HCT116 (cell line): ENCODE data around the gene KHDC1L. TPM values are rescaled to one million over a fixed set of nuclear protein-coding genes. Genes with fewer than 3 reads are reported as not detected.

ENCODE experiments used
- ATAC-seq: fragments of 200-7000 bp; cut with Tn5 transposase; 2 replicates; pipeline ENCODE4 v1.9.1; 2020; ENCODE audit warnings: mild to moderate bottlenecking, moderate library complexity
- BruUV-seq: library from RNA; stranded (reverse); fragments of 400-500 nt; replicated peaks from 2 replicates; lab custom pipeline; 2021; lab: Mats Ljungman, UMichigan
- CTCF ChIA-PET: fragments of 300-600 bp; sonication (Branson Sonifier 250); formaldehyde crosslinking; loops from one replicate; lab custom pipeline; 2021; ENCODE audit warnings: antibody characterized with exemption; lab: Charles Lee
- POLR2A ChIA-PET: fragments of 300-600, 350-600 bp; sonication (Branson Sonifier 250); formaldehyde crosslinking; loops from one replicate; lab custom pipeline; 2021; ENCODE audit warnings: antibody characterized with exemption; lab: Charles Lee
- RAD21 ChIA-PET, 2 experiments: fragments of 300-600 bp; sonication (Branson Sonifier 250); formaldehyde crosslinking; loops; one replicate each; lab custom pipeline; 2023; ENCODE audit warnings: low total read pairs in 2 of 2; ENCODE audit not compliant: uncharacterized antibody in 2 of 2, unreplicated experiment in 2 of 2, low non-redundant PET in 1 of 2; lab: Charles Lee
- DNase-seq: peaks from one replicate; pipeline ENCODE4 v3.0.0-alpha.2; 2010; ENCODE audit warnings: low read depth, low spot score
- H2AFZ ChIP-seq: fragments of 200-600 bp; shearing (Covaris generic), sonication (generic); 2 replicates; pipeline ENCODE4 v1.6.1; 2017; ENCODE audit warnings: low read depth, mixed run types, mixed read lengths, antibody characterized with exemption, low read length; ENCODE audit not compliant: poor library complexity, severe bottlenecking
- H3K27ac ChIP-seq: 2 replicates; pipeline ENCODE4 v1.5.1; 2012; ENCODE audit warnings: low read depth, low read length
- H3K27me3 ChIP-seq: fragments of 200-600 bp; sonication (generic); 2 replicates; pipeline ENCODE4 v1.6.1; 2016; ENCODE audit warnings: mixed run types, low read length, mixed read lengths; ENCODE audit not compliant: insufficient read depth
- H3K36me3 ChIP-seq, 2 experiments: fragments of 200-500 bp in 1 of 2; fragments of 200-600 bp in 1 of 2; sonication (Bioruptor generic) in 1 of 2; sonication (generic) in 1 of 2; 2 replicates each; pipeline versions ENCODE4 v1.5.1 to v1.6.1; 2014 to 2016; ENCODE audit warnings: low read length in 2 of 2, inconsistent platforms in 1 of 2, mixed read lengths in 1 of 2, mixed run types in 1 of 2; ENCODE audit not compliant: insufficient read depth in 2 of 2, control insufficient read depth in 1 of 2
- H3K4me1 ChIP-seq, 2 experiments: fragments of 200-600 bp in 1 of 2; sonication (generic) in 1 of 2; 2 replicates each; pipeline versions ENCODE4 v1.5.1 to v1.6.1; 2012 to 2017; ENCODE audit warnings: low read length in 2 of 2, inconsistent platforms in 1 of 2, mild to moderate bottlenecking in 1 of 2, mixed read lengths in 1 of 2, mixed run types in 1 of 2, moderate library complexity in 1 of 2; ENCODE audit not compliant: insufficient read depth in 2 of 2, control insufficient read depth in 1 of 2
- H3K4me2 ChIP-seq: fragments of 200-600 bp; sonication (generic); 2 replicates; pipeline ENCODE4 v1.6.1; 2017; ENCODE audit warnings: mixed run types, low read length, mixed read lengths
- H3K4me3 ChIP-seq, 2 experiments: fragments of 200-600 bp in 1 of 2; sonication (generic) in 1 of 2; replicated peaks in 1 of 2; 2 replicates each; pipeline ENCODE4 v1.5.1; 2011 to 2016; ENCODE audit warnings: low read length in 2 of 2, control low read depth in 1 of 2, low read depth in 1 of 2, mild to moderate bottlenecking in 1 of 2, mixed read lengths in 1 of 2, mixed run types in 1 of 2
- H3K79me2 ChIP-seq: fragments of 200-600 bp; sonication (generic); 2 replicates; pipeline ENCODE4 v1.6.1; 2017; ENCODE audit warnings: mild to moderate bottlenecking, mixed run types, low read length, moderate library complexity, mixed read lengths; ENCODE audit not compliant: insufficient read depth
- H3K9ac ChIP-seq: fragments of 200-600 bp; sonication (generic); 2 replicates; pipeline ENCODE4 v1.6.1; 2016; ENCODE audit warnings: low read length, mixed read lengths
- H3K9me2 ChIP-seq: fragments of 200-600 bp; sonication (generic), shearing (Covaris generic); 2 replicates; pipeline ENCODE4 v1.6.1; 2017; ENCODE audit warnings: mixed run types, mild to moderate bottlenecking, moderate library complexity; ENCODE audit not compliant: insufficient read depth
- H3K9me3 ChIP-seq, 2 experiments: fragments of 200-500 bp in 1 of 2; fragments of 200-600 bp in 1 of 2; sonication (Bioruptor generic) in 1 of 2; sonication (generic) in 1 of 2; 2 replicates each; pipeline ENCODE4 v1.6.1; 2014 to 2017; ENCODE audit warnings: low read length in 2 of 2, mixed read lengths in 2 of 2, inconsistent platforms in 1 of 2, low read depth in 1 of 2, mild to moderate bottlenecking in 1 of 2, mixed run types in 1 of 2, moderate library complexity in 1 of 2; ENCODE audit not compliant: control insufficient read depth in 1 of 2, insufficient read depth in 1 of 2
- H4K20me1 ChIP-seq: fragments of 200-600 bp; sonication (generic), shearing (Covaris generic); 2 replicates; pipeline ENCODE4 v1.6.1; 2017; ENCODE audit warnings: mixed run types, mild to moderate bottlenecking, moderate library complexity; ENCODE audit not compliant: insufficient read depth
- EZH2phosphoT487 ChIP-seq: fragments of 200-600 bp; IDR thresholded peaks from 2 replicates; pipeline ENCODE4 v1.6.1; 2018; ENCODE audit warnings: antibody characterized with exemption, borderline replicate concordance
- RAD21 ChIP-seq: IDR thresholded peaks from 2 replicates; pipeline ENCODE4 v1.6.1; 2012; ENCODE audit warnings: low read depth, mild to moderate bottlenecking
- intact Hi-C: fragments of 100-400 bp; cut with micrococcal nuclease; formaldehyde crosslinking; loops from 2 replicates; pipeline ENCODE4 v1.10.0; 2022
- total RNA-seq: library from RNA; stranded (reverse); gene quantifications from one replicate; pipeline ENCODE4 v1.2.1, GENCODE V29; 2021; ENCODE audit not compliant: unreplicated experiment
- TF ChIP-seq, protein P1 (sequence below), 3 experiments: fragments of 200-600 bp in 1 of 3; sonication (generic) in 1 of 3; IDR thresholded peaks in 2 of 3; conservative IDR thresholded peaks in 1 of 3; 2 replicates each; pipeline ENCODE4 v1.5.1; 2012 to 2017; ENCODE audit warnings: low read depth in 2 of 3, low read length in 2 of 3, antibody characterized with exemption in 1 of 3, borderline replicate concordance in 1 of 3, control low read depth in 1 of 3, mild to moderate bottlenecking in 1 of 3, mixed read lengths in 1 of 3, mixed run types in 1 of 3, moderate library complexity in 1 of 3; ENCODE audit not compliant: insufficient read depth in 1 of 3

Gene KHDC1L
- total RNA-seq, 1 experiment from 2014 or later, result 5.4 TPM

DNA sequence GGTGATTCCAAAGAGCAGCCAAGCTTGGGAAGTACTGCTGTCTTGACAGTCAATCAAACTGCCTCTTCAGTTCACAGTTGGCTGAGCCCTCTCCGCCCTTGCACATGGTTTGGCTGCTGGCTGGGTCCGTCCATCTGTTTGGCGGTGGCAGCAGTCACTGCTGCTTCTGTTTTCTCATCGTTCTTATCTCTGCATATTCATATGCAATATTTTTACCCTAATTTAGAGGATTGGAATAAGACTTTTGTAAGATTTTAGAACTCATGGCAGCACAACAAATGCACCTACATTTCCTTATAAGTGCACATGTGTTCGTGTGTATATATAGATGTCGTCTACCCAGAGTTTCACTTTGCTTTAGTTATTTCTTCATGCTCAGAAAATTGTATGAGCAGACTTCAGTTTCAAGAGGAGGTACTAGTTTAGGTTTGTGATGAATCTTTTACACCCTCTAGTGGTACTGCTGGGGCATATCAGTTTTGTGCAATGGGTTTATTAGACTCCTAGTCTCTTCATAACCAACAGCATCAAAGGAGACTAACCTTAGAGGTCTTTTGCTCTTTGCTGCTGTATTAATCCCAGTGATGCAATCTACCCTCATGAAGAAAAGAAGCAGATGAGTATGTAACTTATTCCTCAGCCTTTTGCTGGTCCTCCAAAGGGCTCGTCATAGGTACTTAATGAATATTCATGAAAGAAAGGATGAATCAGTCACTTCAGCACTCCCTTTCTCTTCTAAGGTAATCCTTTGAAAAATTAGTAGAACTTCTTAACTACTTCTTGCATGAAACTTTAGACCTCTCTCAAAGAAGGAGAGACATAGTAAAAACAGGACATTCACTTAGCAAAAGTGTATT is 44.3 kb downstream of the KHDC1L start:
- TF ChIP-seq, protein P1, sequence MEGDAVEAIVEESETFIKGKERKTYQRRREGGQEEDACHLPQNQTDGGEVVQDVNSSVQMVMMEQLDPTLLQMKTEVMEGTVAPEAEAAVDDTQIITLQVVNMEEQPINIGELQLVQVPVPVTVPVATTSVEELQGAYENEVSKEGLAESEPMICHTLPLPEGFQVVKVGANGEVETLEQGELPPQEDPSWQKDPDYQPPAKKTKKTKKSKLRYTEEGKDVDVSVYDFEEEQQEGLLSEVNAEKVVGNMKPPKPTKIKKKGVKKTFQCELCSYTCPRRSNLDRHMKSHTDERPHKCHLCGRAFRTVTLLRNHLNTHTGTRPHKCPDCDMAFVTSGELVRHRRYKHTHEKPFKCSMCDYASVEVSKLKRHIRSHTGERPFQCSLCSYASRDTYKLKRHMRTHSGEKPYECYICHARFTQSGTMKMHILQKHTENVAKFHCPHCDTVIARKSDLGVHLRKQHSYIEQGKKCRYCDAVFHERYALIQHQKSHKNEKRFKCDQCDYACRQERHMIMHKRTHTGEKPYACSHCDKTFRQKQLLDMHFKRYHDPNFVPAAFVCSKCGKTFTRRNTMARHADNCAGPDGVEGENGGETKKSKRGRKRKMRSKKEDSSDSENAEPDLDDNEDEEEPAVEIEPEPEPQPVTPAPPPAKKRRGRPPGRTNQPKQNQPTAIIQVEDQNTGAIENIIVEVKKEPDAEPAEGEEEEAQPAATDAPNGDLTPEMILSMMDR (IDR thresholded peaks at IDR 0.05 in 2 of 3, conservative IDR thresholded peaks at IDR 0.05 in 1 of 3; ENCODE audit: borderline replicate concordance in 1 of 3, insufficient read depth in 1 of 3, low read depth in 2 of 3, low read length in 2 of 3), result peak; percentile 63 to 88 (median 79)
- TF ChIP-seq EZH2phosphoT487, result no peak
- TF ChIP-seq RAD21, result peak; percentile 79
- H4K20me1 ChIP-seq, result no peaks in the 10 kb centered on the region
- intact Hi-C loops, result loop anchor here (1.0 to 5.0 kb wide), 4 partner anchors 146 to 1649 kb away; no protein-coding TSS in a partner anchor
- BruUV-seq, result no TSS peak
- H2AFZ ChIP-seq, result no peak overlapping the region
- DNase-seq, result peak; percentile 39
- ATAC-seq, result peak; percentile 95
- ChIA-PET RAD21 (no interaction called here), POLR2A (no interaction called here), CTCF (interaction anchor here (1.0 kb wide), 1 partner anchor 565 kb away, joined by 4 read pairs; no protein-coding TSS in a partner anchor)
- no peaks in the 10 kb centered on the region for H3K79me2 ChIP-seq
- no peaks in the 10 kb centered on the region for H3K9me2 ChIP-seq
- H3K9me3 ChIP-seq, result no peaks in the 10 kb centered on the region
- H3K4me2 ChIP-seq, result peak overlapping the region; percentile 38
- no peak overlapping the region for H3K27ac ChIP-seq
- no peaks in the 10 kb centered on the region for H3K36me3 ChIP-seq
- H3K4me3 ChIP-seq, result no peak overlapping the region
- H3K9ac ChIP-seq, result no peak overlapping the region
- peaks cover 82% of the 10 kb centered on the region for H3K27me3 ChIP-seq
- H3K4me1 ChIP-seq, result no peaks in the 10 kb centered on the region
